ENCODE results near the gene GJD3.

DNA sequence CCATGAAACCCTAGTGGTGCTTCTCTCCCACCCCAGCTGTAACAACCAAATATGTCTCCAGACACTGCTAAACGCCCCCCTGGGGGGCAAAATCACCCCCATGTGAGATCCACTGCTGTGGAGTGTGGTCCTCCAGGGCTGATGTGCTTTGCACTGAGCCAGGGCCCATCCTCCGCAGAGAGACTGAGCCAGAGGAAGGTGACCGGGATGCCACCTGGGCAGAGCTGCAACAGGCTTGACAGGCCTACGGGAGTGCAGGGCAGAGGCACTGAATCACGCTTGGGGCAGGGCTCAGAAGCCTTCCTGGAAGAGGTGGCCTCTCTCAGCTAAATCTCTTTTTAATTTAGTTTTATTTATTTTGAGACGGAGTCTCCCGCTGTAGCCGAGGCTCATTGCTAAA lies 4.4 kb downstream of the GJD3 start:
- TF ChIP-seq, protein P1, sequence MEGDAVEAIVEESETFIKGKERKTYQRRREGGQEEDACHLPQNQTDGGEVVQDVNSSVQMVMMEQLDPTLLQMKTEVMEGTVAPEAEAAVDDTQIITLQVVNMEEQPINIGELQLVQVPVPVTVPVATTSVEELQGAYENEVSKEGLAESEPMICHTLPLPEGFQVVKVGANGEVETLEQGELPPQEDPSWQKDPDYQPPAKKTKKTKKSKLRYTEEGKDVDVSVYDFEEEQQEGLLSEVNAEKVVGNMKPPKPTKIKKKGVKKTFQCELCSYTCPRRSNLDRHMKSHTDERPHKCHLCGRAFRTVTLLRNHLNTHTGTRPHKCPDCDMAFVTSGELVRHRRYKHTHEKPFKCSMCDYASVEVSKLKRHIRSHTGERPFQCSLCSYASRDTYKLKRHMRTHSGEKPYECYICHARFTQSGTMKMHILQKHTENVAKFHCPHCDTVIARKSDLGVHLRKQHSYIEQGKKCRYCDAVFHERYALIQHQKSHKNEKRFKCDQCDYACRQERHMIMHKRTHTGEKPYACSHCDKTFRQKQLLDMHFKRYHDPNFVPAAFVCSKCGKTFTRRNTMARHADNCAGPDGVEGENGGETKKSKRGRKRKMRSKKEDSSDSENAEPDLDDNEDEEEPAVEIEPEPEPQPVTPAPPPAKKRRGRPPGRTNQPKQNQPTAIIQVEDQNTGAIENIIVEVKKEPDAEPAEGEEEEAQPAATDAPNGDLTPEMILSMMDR (conservative IDR thresholded peaks at IDR 0.05) = no peak
- TF ChIP-seq ZFX (IDR thresholded peaks at IDR 0.05) = no peak
